Thoracic aorta (tissue), 2 donors: ENCODE data around the gene R3HDM1. TPM values are rescaled to one million over a fixed set of nuclear protein-coding genes. Genes with fewer than 3 reads are reported as not detected.
A peak's percentile ranks its signal among the peaks of the same experiment; 100 is the strongest.
"Not testable (repeated sequence)": the region's sequence is repeated elsewhere in the genome, so short reads cannot be mapped to it uniquely, and the experiment has no call there.

Experiments
- ATAC-seq: fragments of 150-250 bp; one replicate; pipeline ENCODE4 v1.8.0; 2017; ENCODE audit warnings: low read depth; ENCODE audit not compliant: insufficient number of reproducible peaks, low FRiP score
- DNase-seq: peaks from one replicate; pipeline ENCODE4 v3.0.0-alpha.2; 2020; ENCODE audit warnings: low spot score
- H3K27ac ChIP-seq, 2 donors: fragments of 200-600 bp; sonication (generic); 1 replicate in 1 of 2; 2 replicates in 1 of 2; pipeline ENCODE4 v1.5.1; 2016; ENCODE audit warnings: mild to moderate bottlenecking in 2 of 2, moderate library complexity in 2 of 2
- H3K27me3 ChIP-seq: fragments of 200-600 bp; sonication (generic); replicated peaks from 2 replicates; pipeline ENCODE4 v1.6.0; 2016; ENCODE audit warnings: mild to moderate bottlenecking; ENCODE audit not compliant: insufficient read depth
- H3K36me3 ChIP-seq: fragments of 200-600 bp; sonication (generic); one replicate; pipeline ENCODE4 v1.5.1; 2016
- H3K4me1 ChIP-seq, 2 donors: fragments of 200-600 bp; sonication (generic); 1 replicate in 1 of 2; 2 replicates in 1 of 2; pipeline versions ENCODE4 v1.5.1 to v1.6.0; 2016; ENCODE audit warnings: low read depth in 2 of 2, mild to moderate bottlenecking in 1 of 2; ENCODE audit not compliant: control insufficient read depth in 1 of 2
- H3K4me3 ChIP-seq: fragments of 200-600 bp; sonication (generic); 2 replicates; pipeline ENCODE4 v1.5.1; 2016; ENCODE audit warnings: mild to moderate bottlenecking
- H3K9me3 ChIP-seq: fragments of 200-600 bp; sonication (generic); 2 replicates; pipeline ENCODE4 v1.5.1; 2016
- total RNA-seq, 2 donors: library from RNA; depleted of rRNA; stranded (reverse); fragments of >200 nt; gene quantifications; one replicate each; pipeline versions ENCODE4 v1.1.0 to v1.2.3, GENCODE V29; 2016
- TF ChIP-seq, protein P1 (sequence below): fragments of 200-600 bp; sonication (generic); IDR thresholded peaks from one replicate; pipeline ENCODE4 v1.5.1; 2019; ENCODE audit warnings: antibody characterized with exemption

R3HDM1 gene
- total RNA-seq, 2 donors from 2014 or later = 29.8 to 76.6 TPM

DNA sequence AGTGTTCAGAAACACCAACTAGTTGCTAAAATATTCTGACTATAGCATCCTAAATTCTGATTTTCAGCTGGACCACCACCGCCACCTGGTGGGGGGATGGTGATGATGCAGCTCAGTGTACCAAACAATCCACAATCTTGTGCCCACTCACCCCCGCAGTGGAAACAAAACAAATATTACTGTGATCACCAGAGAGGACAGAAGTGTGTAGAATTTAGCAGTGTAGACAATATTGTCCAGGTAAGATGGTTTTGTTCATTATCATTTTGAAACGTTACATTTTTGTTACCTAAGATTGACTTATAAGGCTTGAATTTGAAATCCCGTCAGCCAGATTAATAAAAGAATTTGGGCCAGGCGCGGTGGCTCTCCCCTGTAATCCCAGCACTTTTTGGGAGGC lies 178.7 kb downstream of the R3HDM1 start:
- Histone ChIP-seq H3K27me3 (no peaks in the 10 kb centered on the region), H3K4me1 (no peaks in the 10 kb centered on the region), H3K9me3 (no peaks in the 10 kb centered on the region), H3K27ac (no peak overlapping the region), H3K4me3 (no peak overlapping the region), H3K36me3 (peaks cover 6% of the 10 kb centered on the region)
- TF ChIP-seq, protein P1, sequence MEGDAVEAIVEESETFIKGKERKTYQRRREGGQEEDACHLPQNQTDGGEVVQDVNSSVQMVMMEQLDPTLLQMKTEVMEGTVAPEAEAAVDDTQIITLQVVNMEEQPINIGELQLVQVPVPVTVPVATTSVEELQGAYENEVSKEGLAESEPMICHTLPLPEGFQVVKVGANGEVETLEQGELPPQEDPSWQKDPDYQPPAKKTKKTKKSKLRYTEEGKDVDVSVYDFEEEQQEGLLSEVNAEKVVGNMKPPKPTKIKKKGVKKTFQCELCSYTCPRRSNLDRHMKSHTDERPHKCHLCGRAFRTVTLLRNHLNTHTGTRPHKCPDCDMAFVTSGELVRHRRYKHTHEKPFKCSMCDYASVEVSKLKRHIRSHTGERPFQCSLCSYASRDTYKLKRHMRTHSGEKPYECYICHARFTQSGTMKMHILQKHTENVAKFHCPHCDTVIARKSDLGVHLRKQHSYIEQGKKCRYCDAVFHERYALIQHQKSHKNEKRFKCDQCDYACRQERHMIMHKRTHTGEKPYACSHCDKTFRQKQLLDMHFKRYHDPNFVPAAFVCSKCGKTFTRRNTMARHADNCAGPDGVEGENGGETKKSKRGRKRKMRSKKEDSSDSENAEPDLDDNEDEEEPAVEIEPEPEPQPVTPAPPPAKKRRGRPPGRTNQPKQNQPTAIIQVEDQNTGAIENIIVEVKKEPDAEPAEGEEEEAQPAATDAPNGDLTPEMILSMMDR = peak; percentile 95
- DNase-seq (no peak), ATAC-seq (no peak)

DNA sequence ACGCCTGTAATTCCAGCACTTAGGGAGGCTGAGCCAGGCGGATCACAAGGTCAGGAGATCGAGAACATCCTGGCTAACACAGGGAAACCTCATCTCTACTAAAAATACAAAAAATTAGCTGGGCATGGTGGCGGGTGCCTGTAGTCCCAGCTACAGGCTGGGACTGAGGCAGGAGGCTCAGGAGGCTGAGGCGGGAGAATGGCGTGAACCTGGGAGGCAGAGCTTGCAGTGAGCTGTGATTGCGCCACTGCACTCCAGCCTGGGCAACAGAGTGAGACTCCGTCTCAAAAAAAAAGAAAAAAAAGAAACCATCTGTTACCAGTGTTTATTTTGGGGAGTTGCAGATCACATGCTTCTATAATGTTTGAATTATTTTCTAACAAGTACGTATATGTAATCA lies 183.8 kb downstream of the R3HDM1 start:
- not testable (repeated sequence) for H3K27ac ChIP-seq, H3K4me3 ChIP-seq, H3K4me1 ChIP-seq, ATAC-seq, H3K27me3 ChIP-seq, H3K9me3 ChIP-seq, DNase-seq
- H3K36me3 ChIP-seq = peaks cover 25% of the 10 kb centered on the region

GRCh38 chr2:135728064-135728743 lies 196.9 kb downstream of the R3HDM1 start:
- ATAC-seq (no peak), DNase-seq (no peak)
- Histone ChIP-seq H3K27ac (no peak overlapping the region), H3K4me1 (no peaks in the 10 kb centered on the region), H3K27me3 (no peaks in the 10 kb centered on the region), H3K4me3 (no peak overlapping the region), H3K9me3 (no peaks in the 10 kb centered on the region), H3K36me3 (peaks cover 6% of the 10 kb centered on the region)
- TF ChIP-seq, protein P1 = no peak

- no peak for DNase-seq
- Histone ChIP-seq H3K9me3 (no peaks in the 10 kb centered on the region), H3K36me3 (no peaks in the 10 kb centered on the region), H3K4me3 (no peak overlapping the region), H3K4me1 (no peaks in the 10 kb centered on the region), H3K27me3 (no peaks in the 10 kb centered on the region), H3K27ac (no peak overlapping the region)
- TF ChIP-seq, protein P1 = no peak
- ATAC-seq = no peak
Observed at GRCh38 chr2:135732561-135732960, 201.3 kb downstream of the R3HDM1 start.

DNA sequence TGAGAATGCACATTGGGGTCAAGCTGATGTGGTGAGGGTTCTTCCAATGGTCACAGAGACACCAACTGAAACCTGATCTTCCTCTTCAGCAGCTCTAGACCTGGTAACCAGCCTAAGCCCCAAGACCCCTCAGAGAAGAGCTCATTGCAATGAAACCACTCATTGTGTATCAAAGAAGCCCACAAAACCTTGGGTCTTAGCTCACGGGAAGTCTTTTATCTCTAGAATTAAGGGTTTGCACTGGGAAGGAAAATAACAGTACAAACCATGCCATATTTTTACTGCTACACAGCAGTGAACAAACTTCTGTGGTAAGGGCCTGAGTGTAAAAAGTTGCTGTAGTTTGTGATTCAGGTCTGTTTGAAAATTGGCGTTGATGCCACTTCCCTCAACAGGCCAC lies 201.8 kb downstream of the R3HDM1 start:
- DNase-seq (no peak), ATAC-seq (no peak)
- Histone ChIP-seq H3K27me3 (no peaks in the 10 kb centered on the region), H3K9me3 (no peaks in the 10 kb centered on the region), H3K36me3 (no peaks in the 10 kb centered on the region), H3K4me1 (no peaks in the 10 kb centered on the region), H3K27ac (no peak overlapping the region), H3K4me3 (no peak overlapping the region)
- TF ChIP-seq, protein P1 = no peak

GRCh38 chr2:135736546-135736945 lies 205.3 kb downstream of the R3HDM1 start:
- ATAC-seq = no peak
- Histone ChIP-seq H3K36me3 (no peaks in the 10 kb centered on the region), H3K27me3 (no peaks in the 10 kb centered on the region), H3K4me1 (no peaks in the 10 kb centered on the region), H3K9me3 (no peaks in the 10 kb centered on the region), H3K27ac (no peak overlapping the region), H3K4me3 (no peak overlapping the region)
- no peak for DNase-seq
- TF ChIP-seq, protein P1 = no peak
